Chondrocyte (in vitro differentiated cells): Measurements from ENCODE around the gene APOL6. TPM values are rescaled to one million over a fixed set of nuclear protein-coding genes. Genes with fewer than 3 reads are reported as not detected.
"Not testable (repeated sequence)": the region's sequence is repeated elsewhere in the genome, so short reads cannot be mapped to it uniquely, and the experiment has no call there.

Experiments
- DNase-seq: peaks from one replicate; pipeline ENCODE4 v3.0.0; 2021; ENCODE audit warnings: mixed read lengths, low spot score
- H3K27ac Mint-ChIP-seq: one replicate; pipeline ENCODE4 v1.8.0; 2021; ENCODE audit warnings: mild to moderate bottlenecking, moderate library complexity, mixed read lengths; ENCODE audit not compliant: unreplicated experiment
- H3K27me3 Mint-ChIP-seq: 2 replicates; pipeline ENCODE4 v1.8.0; 2021; ENCODE audit warnings: low read depth, mixed read lengths
- H3K36me3 Mint-ChIP-seq: 2 replicates; pipeline ENCODE4 v1.8.0; 2021; ENCODE audit warnings: low read depth, mixed read lengths
- H3K4me1 Mint-ChIP-seq: 2 replicates; pipeline ENCODE4 v1.8.0; 2021; ENCODE audit warnings: low read depth, mild to moderate bottlenecking, mixed read lengths
- H3K4me3 Mint-ChIP-seq: one replicate; pipeline ENCODE4 v1.8.0; 2021; ENCODE audit warnings: mild to moderate bottlenecking, moderate library complexity, mixed read lengths; ENCODE audit not compliant: unreplicated experiment
- H3K9me3 Mint-ChIP-seq: 2 replicates; pipeline ENCODE4 v1.8.0; 2021; ENCODE audit warnings: low read depth, mixed read lengths
- CTCF ChIP-seq: fragments of 200-600 bp; sonication (generic); IDR thresholded peaks from 2 replicates; pipeline ENCODE4 v1.5.0; 2021; ENCODE audit warnings: antibody characterized with exemption, mild to moderate bottlenecking, moderate library complexity
- total RNA-seq: library from RNA; stranded (reverse); gene quantifications from 3 replicates; pipeline ENCODE4 v1.2.1, GENCODE V29; 2021

The APOL6 gene
- total RNA-seq, 1 donor from 2014 or later: 4.6 TPM

GRCh38 chr22:35662914-35663313 lies 14.7 kb downstream of the APOL6 start:
- Mint-ChIP-seq H3K9me3 (peaks cover 2% of the 10 kb centered on the region), H3K4me3 (no peak overlapping the region), H3K27me3 (no peaks in the 10 kb centered on the region), H3K4me1 (peaks cover 13% of the 10 kb centered on the region), H3K36me3 (peaks cover 12% of the 10 kb centered on the region), H3K27ac (peak overlapping the region; percentile 85)
- TF ChIP-seq CTCF: no peak
- DNase-seq: no peak

- no peak for DNase-seq
- H3K27me3 Mint-ChIP-seq: no peaks in the 10 kb centered on the region
- H3K27ac Mint-ChIP-seq: peak overlapping the region; percentile 85
- peaks cover 10% of the 10 kb centered on the region for H3K36me3 Mint-ChIP-seq
- peaks cover 13% of the 10 kb centered on the region for H3K4me1 Mint-ChIP-seq
- peaks cover 2% of the 10 kb centered on the region for H3K9me3 Mint-ChIP-seq
- no peak for TF ChIP-seq CTCF
- peak overlapping the region; percentile 41 for H3K4me3 Mint-ChIP-seq
These were observed 15.1 kb downstream of the APOL6 start for GRCh38 chr22:35663371-35663770.

GRCh38 chr22:35664955-35665587 lies 16.8 kb downstream of the APOL6 start:
- peaks cover 4% of the 10 kb centered on the region for H3K36me3 Mint-ChIP-seq
- no peak overlapping the region for H3K27ac Mint-ChIP-seq
- no peak for DNase-seq
- peaks cover 13% of the 10 kb centered on the region for H3K4me1 Mint-ChIP-seq
- no peak overlapping the region for H3K4me3 Mint-ChIP-seq
- H3K27me3 Mint-ChIP-seq: no peaks in the 10 kb centered on the region
- peaks cover 2% of the 10 kb centered on the region for H3K9me3 Mint-ChIP-seq
- no peak for TF ChIP-seq CTCF

GRCh38 chr22:35666699-35667098 lies 18.5 kb downstream of the APOL6 start:
- not testable (repeated sequence) for H3K27me3 Mint-ChIP-seq, H3K4me3 Mint-ChIP-seq, DNase-seq, H3K4me1 Mint-ChIP-seq, H3K36me3 Mint-ChIP-seq, H3K27ac Mint-ChIP-seq, H3K9me3 Mint-ChIP-seq

GRCh38 chr22:35674335-35674734 lies 26.1 kb downstream of the APOL6 start:
- TF ChIP-seq CTCF: no peak
- Mint-ChIP-seq H3K4me1 (no peaks in the 10 kb centered on the region), H3K36me3 (peaks cover 2% of the 10 kb centered on the region), H3K27ac (no peak overlapping the region), H3K27me3 (no peaks in the 10 kb centered on the region), H3K9me3 (peaks cover 8% of the 10 kb centered on the region), H3K4me3 (no peak overlapping the region)
- no peak for DNase-seq

GRCh38 chr22:35676065-35676464 lies 27.8 kb downstream of the APOL6 start:
- not testable (repeated sequence) for H3K27ac Mint-ChIP-seq, H3K9me3 Mint-ChIP-seq

More at GRCh38 chr22:35676065-35676464, 27.8 kb downstream of the APOL6 start:
- not testable (repeated sequence) for H3K4me3 Mint-ChIP-seq, H3K36me3 Mint-ChIP-seq, DNase-seq, H3K27me3 Mint-ChIP-seq, H3K4me1 Mint-ChIP-seq
